NCI-H1417 treated with DMSO at 0.1 percent for 48 hours (cell line): Measurements from ENCODE around the gene TMEM214.

Experiments used
- DNase-seq: peaks from one replicate; lab custom pipeline; 2025; lab: John Stamatoyannopoulos, UW

The TMEM214 gene, protein sequence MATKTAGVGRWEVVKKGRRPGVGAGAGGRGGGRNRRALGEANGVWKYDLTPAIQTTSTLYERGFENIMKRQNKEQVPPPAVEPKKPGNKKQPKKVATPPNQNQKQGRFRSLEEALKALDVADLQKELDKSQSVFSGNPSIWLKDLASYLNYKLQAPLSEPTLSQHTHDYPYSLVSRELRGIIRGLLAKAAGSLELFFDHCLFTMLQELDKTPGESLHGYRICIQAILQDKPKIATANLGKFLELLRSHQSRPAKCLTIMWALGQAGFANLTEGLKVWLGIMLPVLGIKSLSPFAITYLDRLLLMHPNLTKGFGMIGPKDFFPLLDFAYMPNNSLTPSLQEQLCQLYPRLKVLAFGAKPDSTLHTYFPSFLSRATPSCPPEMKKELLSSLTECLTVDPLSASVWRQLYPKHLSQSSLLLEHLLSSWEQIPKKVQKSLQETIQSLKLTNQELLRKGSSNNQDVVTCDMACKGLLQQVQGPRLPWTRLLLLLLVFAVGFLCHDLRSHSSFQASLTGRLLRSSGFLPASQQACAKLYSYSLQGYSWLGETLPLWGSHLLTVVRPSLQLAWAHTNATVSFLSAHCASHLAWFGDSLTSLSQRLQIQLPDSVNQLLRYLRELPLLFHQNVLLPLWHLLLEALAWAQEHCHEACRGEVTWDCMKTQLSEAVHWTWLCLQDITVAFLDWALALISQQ

DNA sequence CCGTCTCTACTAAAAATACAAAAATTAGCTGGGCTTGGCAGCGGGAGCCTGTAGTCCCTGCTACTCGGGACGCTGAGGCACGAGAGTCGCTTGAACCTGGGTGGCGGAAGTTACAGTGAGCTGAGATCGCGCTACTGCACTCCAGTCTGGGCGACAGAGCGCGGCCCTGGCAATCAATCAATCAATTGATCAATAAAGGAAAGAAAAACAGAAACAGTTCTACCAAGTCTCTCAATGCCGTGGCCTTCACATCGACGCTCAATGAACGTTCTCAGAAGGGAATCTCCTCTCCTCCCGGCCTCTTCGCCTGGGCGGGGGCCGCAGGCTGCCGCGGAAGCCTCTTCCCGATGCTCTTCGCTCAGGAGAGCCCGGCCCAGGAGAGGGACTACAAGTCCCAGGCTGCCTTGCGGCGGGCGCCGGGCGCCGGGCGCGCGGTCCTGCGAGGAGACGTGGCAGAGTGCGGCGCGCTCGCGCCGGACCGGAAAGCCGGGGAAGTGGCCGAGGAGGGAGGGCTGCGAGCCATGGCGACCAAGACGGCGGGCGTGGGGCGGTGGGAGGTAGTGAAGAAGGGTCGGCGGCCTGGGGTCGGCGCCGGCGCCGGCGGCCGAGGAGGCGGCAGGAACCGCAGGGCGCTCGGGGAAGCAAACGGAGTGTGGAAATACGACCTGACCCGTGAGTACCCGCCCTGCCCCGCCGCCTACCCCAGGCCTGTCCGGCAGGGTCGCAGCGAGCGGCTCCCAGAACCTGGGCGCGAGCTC is at the start of gene TMEM214:
TSS of gene TMEM214 (plus strand) at position 471 of the 758 bp plus-strand sequence. CDS start at position 522, 51 bp downstream.
- no peak for DNase-seq

DNA sequence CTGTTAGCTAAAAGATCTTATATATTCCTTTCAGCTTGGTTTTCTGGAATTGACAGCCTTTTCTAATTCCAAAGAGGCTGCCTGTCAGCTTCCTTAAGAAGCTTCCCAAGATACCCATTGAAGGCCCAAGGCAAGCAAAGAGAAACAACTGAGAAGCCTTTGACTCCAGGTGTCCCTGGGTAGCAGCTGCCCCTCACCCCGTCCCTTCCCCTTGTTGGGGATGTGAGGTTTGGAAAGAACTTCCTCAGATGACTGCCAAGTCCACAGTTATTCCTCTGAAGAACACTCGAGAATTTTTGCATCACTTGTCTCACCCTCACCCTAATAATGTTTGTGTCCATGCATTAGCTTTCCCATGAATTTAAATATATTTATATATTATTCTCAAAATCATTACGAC is 49.0 kb upstream of the TMEM214 start:
- DNase-seq, result no peak

DNA sequence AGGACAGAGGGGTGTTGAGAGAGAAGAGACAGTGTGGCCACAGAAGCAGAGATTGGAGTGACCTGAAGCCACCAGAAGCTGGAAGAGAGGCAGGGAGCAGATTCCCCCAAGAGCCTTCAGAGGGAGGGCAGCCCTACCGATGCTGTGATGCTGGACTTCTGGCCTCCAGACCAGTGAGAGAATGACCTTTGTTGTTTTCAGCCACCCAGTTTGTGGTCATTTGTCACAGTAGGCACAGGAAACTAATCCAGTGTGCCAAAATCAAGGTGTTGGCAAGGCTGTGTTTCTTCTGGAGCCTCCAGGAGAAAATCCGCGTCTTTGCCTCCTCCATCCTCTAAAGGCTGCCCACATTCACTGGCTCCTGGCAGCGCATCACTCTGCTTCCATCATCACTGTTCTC is 47.0 kb upstream of the TMEM214 start:
- DNase-seq, result no peak

DNA sequence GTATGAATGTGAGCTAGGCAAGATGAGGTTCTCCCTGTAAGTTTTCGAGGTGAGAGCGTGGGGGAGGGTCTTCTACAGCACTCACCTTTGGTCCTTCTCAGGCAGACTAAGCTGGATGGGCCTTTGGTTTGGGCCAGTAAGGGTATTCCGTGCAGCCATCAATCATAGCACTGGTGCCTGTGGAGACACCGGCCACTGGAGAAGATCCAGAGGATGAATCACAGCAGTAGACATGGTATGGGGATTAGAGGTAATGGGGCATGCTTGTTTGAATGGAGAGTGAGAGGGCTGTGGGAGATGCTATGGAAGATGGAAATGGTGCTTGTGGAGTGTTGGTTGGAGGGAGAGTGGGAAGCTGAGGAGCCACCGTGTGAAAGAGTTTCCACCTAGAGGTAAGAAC is 46.2 kb upstream of the TMEM214 start:
- DNase-seq, result no peak

DNA sequence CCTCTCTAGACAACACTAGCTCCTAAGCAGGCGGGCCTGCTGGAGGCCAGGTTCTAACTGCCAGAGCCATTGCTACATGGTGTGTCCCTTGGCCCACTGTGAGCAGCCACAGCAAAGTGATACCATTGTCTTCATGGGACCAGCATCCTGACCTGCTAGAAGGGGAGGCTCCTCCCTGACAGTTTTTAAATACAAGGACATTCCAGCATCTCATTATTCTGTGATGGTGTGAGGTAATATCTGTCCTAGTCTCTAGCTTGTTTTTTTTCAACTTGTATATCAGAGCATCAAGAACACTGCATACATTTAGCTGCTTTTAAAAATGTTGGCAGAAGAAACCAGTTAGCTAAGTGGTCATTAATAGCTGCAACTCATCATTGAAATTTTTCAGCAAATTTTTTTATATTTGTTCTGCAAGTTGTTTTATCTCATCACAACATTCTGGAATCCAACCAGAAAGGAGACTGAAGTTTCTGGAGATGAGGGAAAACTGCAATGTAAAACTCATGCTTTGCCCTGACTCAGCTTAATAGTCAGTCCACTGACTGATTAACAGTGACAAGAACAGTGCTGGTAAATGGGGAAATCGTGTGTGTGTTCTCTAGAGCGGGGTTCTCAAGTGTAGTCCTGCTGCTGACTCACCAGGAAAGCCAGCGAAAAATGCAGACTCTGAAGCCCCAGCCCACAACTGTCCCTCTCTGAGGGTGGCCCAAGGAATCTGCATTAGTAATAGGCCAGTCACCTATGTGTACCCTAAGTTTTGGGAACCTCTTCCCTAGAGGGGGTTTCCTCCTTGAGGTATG is 44.5 kb upstream of the TMEM214 start:
- no peak for DNase-seq

DNA sequence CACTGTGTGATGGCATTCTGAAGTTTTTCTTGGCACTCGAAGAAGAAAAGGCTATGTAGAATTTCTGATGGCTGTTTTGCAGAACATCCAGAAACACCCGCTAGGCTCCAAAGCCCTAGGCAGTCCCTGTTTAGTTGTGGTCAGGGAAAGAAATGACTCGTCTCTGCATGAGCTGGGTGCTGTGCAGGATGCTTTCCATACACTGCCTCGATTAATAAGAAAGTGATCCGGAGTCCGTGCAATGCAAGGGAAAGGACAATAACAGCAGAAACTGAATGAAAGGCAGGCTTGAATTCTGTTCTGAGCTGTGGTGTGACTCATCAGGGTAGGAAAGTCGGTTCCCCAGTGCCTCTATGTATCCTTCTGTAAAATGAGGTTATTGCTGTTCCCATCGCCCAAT is 43.6 kb upstream of the TMEM214 start:
- no peak for DNase-seq

DNA sequence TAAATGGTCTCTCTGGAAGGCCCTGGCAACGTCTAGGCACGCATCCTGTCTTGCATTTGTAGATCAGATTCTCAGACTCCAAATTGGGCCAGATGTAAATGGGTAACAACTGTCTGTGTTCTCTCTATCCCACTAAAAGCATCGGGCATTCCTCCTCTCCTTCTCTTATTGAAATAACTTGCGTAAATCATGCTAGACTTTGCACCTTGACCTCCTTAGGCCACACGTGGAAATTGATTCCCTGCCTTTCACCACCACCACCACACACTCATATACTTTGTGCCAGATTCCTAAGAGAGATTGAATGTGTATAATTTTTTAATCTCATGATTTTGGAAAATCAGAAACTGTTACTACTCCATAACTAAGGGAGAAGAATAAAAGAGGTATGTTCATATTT is 41.0 kb upstream of the TMEM214 start:
- no peak for DNase-seq

DNA sequence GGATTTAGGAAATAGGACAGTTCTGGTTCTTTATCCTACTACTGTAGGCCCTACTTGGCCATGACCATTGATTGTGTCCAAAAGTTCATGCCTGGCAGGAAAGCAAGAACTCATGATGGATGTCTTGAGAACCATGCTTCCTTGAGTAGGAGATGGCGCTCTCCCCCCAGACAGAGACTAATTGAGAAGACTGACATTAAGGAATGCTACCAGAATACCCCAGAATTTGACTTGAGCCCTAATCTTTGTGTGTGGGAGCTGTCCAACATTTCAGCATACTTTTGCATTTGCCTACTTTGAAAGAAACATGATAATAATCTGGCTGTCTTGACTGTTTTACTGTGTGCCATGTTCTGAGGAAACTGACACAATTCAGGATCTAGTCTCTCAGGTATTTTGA is 39.0 kb upstream of the TMEM214 start:
- no peak for DNase-seq

DNA sequence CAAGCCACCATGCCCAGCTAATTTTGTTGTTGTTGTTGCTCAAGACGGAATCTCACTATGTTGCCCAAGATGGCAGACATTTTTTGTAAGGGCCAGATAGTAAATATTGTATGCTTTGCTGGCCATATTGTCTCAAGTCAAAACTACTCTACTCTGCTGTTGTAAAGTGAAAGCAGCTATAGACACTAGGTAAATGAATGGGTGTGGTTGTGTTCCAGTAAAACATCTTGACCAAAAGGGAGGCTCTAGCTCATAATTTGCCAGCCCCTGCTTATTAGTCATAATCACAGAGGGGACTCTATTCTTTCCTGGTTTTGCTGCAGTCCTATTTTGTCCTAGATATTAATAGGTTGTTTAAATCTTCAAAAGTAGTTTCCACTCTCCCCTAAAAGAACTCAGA is 37.8 kb upstream of the TMEM214 start:
- no peak for DNase-seq

DNA sequence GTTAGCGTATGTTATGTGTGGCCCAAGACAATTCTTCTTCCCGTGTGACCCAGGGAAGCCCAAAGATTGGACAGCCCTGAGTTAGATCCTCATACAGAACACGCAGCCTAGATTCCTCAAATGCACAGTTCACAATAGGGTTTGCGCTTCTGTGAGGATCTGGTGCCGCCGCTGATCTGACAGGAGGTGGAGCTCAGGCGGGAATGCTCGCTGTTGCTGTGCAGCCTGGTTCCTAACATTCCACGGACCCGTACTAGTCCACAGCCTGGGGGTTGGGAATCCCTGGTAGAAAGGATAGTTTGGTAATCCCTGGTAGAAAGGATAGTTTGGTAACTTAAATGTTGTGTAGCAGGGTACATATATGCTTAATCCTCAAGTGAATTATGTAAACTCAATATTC is 35.4 kb upstream of the TMEM214 start:
- no peak for DNase-seq

DNA sequence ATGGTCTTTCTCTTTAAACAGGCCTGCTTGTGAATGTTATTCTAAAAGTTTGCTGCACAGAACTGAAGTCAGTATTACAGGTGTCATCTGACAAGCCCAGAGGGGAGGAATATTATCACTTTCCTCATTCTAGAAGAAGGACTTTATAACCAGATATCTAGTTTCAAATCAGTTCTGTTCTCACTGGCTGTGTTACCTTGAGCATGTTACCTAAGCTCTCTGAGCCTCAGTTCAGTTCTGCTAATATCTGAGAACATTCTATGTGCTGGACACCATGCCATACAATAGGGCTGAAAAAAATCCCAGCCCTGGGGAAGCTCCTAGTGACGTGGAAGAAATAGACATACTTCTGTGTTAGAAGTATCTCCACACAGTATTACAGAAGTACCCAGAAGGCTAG is 34.4 kb upstream of the TMEM214 start:
- no peak for DNase-seq

DNA sequence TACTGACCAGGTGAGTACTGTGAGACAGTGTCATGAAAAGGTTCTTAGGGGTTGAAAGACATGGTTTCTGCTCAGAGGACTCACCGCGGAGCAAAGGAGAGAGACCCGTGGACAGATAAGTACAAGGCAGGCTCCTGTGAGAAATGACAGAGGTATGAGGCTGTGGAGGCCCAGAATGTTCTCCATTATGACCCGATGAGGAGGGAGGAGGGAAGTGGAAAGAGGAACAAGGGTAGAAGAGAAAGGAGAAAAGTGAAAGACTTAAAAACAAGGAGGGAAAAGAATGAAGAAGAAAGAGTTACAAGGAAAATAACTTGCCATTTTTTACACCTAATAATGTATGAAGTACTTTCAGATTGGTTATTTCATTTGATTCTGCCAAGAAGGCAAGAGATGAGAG is 32.5 kb upstream of the TMEM214 start:
- DNase-seq, result no peak

DNA sequence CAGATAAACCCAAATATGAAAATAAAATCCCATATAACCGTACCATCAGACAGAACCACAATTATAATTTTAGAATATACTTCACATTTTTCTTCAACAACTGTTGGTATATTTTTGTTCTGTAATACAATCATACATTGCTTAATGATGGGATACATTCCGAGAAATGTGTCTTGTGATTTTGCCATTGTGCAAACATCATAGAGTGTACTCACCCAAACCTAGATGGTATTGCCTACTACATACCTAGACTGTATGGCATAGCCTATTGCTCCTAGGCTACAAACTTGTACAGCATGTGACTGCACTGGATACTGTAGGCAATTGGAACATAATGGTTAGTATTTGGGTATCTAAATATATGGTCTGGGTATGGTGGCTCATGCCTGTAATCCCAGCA is 31.8 kb upstream of the TMEM214 start:
- DNase-seq, result no peak

DNA sequence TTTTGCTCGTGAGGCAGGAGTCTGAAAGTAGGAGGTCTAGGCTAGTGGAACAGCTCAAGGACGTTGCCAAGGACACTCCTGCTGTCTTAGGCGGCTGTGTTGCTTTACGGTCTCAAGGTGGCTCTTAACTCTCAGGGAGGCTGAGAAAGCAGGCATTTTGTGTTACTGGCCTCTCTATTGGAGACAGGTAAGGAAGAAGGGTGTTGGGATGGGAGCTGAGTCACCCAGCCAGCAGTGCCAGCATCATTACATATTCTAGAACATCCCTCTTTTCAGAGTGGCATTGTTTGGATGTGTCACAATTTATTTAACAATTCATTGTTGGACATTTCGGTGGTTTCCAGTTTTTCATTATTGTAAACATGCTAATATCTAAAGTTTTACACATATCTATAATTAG is 30.8 kb upstream of the TMEM214 start:
- DNase-seq, result no peak

DNA sequence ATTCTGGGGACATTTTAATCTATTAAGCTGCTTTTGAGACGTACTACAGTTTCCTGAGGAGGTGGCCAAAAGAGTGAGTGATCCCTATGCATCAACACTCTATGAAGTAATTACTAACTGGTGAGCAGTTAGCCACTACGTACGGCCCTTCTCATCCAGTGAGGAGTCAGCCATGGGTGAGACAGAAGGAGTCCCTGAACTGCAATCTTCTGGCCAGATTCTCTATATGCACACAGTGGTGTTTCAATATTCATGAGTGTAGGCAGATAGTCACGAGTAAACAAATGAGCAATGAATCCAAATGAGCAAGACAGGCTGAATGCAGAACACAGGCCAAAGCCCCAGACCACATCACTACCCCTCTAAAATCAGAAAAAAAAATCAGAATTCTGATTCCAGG is 29.8 kb upstream of the TMEM214 start:
- no peak for DNase-seq

DNA sequence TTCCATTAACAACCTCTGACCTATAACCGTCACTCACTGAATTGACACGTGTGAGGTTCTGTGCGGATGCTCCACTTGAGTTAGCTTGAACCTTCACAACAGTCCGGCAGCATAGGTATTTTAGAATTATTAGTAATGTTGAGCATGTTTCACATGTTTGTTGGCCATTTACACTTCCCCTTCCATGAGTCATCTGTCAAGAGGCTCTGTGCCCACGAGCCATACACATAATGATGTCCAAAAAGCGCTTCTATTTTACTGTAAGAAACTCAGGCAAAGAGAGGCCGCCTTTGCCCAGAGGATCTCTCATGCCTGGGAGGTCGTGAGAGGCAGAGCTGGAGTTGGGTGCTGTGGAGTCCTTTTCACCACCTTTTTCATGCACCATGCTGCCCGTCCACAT is 28.9 kb upstream of the TMEM214 start:
- DNase-seq, result no peak

DNA sequence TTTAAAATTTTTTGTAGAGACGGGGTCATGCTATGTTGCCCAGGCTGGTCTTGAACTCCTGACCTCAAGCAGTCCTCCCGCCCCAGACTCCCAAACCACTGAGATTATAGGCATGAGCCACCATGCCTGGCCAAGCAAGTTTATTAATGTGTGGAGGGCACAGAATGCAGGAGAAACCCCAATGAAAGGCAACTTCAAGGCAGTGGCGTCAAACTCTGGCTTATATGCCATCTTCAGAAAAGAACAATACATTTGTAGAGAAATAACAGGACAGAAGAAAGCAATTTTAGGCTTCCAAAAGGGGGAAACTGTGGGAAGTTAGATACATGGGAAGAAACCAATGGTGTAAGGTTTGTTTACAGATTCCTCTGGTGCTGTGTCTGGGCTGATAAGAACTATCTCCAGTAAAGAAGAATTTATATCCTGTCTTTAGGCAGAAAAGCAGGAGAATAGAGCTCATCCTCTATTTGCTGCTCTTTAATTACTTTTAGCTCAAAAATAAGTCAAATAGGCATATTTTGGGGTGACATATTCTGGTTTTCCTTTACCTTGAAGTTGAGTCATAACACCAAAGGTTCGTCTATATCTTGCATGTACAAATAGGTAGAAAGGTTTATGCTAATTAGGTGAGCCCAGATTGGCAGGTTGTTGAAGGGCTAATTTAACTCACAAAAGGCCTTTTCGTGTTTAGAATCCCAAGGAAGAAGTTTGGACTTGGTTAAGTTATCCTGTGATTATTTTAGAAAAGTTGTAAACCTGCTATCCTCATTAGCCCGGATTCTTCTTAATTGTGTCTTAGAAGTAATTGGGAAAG is 26.0 kb upstream of the TMEM214 start:
- DNase-seq, result no peak

DNA sequence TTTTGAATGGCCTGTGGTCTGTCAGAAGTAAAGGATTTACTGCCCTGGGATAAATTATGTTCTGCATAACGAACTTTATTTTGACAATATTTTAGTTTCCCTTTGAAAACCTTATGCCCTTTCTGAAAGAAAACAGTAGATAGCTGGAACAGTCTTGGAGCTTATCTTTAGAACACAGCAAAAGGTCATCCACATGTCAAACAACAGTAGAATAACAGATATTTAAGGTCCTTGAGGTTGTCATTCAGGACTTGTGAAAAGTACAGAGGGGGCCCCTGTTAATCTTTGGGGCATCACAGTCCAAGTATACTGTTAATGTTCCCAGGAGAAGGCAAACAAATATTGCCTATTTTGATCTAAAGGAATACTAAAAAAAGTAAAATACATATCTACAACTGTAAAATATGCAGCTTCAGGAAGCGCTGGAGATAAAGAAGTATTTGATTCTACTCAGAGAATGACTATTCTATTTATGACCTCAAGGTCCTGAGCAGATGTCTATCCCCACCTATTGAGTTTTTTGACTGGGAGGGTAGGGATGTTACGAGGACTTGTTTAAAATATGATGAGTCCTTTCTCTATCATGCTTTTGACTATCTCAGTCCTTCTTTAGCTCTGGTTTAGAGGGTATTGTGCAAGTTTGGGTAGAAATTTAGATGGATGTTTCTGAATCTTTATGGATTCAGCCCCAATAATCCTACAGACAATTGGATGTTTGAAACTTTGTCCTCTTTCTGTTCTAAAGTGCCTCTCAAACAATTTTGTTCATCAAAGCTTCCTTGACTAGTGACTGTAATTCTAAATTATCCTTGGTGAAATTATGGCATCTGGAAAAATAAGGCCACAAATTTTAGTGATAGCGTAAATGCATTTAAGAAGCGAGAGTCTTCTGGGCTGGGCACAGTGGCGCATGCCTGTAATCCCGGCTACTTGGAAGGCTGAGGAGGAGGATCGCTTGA is 25.1 kb upstream of the TMEM214 start:
- DNase-seq, result no peak

DNA sequence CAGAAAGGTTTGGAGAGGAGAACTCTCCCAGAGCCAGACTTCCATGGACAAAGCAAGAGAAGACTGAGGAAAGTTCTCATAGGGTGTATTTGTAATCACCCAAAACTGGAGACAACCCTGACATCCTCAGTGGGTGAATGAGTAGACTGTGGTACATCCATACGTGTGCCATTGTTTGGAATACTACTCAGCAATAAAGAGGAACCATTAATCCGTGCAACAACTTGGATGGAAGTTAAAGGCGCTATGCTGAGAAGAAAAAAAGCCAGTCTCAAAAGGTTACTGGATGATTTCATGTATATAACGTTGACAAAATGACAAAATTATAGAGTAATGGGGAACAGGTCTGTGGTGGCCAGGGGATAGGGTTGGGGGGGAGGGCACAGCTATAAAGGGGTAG is 24.1 kb upstream of the TMEM214 start:
- DNase-seq, result no peak

DNA sequence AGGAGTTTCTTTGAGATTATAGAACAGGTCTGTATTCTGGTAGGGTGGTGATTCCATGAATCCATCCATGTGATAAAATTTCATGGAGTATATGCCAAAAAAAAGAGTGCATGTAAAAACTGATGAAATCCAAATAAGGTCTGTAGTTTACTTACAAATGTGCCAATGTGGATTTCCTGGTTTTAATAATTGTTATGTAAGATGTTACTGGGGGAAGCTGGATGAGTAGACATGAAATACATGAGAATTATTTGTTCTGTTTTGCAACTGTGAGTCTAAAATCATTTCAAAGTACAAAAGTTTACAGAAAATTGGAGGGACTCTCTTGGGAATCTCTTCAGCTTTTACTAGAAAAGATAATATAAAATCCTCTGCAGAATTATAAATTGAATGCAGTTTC is 23.7 kb upstream of the TMEM214 start:
- DNase-seq, result no peak
